NCI-H128 (cell line): ENCODE results near the gene ZNF445.
"Not testable (repeated sequence)": the region's sequence is repeated elsewhere in the genome, so short reads cannot be mapped to it uniquely, and the experiment has no call there.

Experiments used
- DNase-seq: peaks from one replicate; lab custom pipeline; 2025; ENCODE audit not compliant: unreplicated experiment; lab: John Stamatoyannopoulos, UW

ZNF445 gene

GRCh38 chr3:44402548-44402947 is 74.9 kb downstream of the ZNF445 start:
- no peak for DNase-seq

GRCh38 chr3:44400771-44401170 is 76.7 kb downstream of the ZNF445 start:
- DNase-seq: no peak

DNA sequence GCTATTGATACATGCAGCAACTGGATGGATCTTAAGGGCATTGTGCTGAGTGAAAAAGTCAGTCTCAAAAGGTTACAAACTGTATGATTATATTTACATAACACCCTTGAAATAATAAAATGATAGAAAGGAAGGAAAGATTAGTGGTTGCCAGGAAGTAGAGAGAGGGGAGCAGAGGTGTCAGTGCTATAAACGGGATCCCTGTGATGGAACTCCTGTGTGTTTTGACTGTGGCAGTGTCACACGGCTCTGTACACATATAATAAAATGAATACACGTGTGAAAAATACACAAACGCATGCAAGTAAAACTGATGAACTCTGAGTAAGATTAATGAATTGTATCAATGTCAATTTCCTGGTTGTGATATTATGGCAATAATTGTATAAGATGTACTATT is 78.6 kb downstream of the ZNF445 start:
- no peak for DNase-seq

DNA sequence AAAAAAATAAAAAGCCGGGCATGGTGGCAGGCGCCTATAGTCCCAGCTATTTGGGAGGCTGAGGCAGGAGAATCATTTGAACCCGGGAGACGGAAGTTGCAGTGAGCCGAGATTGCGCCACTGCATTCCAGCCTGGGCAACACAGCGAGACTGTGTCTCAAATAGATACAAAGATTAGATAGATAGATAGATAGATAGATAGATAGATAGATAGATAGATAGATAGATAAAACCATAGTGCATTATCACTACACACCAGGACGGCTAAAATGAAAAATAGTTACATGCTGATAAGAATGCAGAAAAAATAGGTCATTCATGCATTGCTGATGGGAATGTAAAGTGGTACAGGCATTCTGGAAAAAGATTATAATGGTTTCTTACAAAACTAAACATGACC is 79.2 kb downstream of the ZNF445 start:
- not testable (repeated sequence) for DNase-seq

DNA sequence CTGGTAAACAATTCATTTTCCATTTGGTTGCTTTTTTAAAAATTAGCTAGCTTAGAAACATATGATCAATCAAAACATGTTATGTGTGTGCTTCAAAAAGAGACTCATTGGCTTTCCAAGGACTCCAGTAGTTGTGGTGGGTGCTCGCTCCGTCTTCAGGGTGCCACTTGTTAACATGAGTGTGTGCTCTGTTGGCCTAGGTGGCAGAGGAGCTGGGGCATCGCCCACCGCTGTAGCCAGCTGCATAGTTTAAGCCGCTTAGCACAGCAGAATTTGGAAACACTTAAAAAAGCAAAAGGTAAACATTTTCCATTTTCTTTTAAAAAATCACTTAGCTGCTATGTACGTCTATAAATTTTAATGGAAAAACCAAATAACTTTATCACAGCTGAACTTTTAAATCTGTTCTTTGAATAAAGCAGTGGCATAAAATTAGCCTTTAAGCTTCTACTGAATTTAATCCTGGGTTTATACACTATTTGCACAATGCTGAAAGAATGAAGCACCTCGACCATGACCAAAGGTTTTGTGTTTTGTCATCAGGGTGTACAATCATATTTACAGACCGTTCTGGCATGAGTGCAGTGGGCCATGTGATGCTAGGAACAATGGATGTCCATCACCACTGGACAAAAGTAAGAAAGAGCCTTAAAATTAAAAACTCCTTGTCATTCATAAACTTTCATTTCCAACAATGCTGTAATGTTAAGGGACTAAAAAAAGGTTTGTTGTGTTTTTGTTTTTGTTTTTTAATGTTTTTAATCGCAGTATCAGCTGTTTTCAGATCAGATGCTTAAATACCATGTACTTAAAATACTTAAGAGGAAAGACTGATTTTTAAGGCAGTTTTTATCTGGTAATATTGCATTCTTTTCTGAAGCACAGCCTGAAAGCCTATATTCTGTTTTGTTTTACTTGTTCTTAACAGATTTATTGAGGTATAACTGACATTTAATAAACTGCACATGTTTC is 81.0 kb downstream of the ZNF445 start:
- DNase-seq: no peak

DNA sequence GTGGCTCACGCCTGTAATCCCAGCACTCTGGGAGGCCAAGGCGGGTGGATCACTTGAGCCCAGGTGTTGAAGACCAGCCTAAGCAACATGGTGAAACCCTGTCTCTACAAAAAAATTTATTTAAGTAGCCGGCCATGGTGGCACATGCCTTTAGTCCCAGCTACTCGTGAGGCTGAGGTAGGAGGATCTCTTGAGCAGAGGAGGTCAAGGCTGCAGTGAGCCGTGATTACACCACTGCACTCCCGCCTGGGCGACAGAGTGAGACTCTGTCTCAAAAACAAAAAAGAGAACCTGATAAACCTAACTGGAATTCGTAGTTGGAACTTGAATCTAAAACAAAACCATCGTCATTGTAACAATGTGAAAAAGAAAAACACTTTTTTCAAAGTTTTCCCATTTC is 81.8 kb downstream of the ZNF445 start:
- DNase-seq: no peak

DNA sequence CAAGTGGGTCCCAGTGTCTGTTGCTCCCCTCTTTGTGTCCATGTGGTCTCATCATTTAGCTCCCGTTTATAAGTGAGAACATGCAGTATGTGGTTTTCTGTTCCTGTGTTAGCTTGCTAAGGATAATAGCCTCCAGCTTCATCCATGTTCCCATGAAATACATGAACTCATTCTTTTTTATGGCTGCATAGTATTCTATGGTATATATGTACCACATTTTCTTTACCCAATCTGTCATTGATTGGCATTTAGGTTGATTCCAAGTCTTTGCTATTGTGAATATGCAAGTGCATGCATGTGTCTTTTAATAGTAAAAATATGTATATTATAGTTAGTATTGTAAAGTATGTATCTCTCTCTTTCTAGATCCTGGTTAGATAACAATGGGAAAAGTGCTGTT is 85.0 kb downstream of the ZNF445 start:
- no peak for DNase-seq

- no peak for DNase-seq
Measured at GRCh38 chr3:44387404-44387803, 90.1 kb downstream of the ZNF445 start.
